ENCODE results near the gene CCP110.

CCP110 gene

GRCh38 chr16:19523559-19524355, at the start of gene CCP110:
CCP110 (plus strand) TSS chr16:19523942; CDS start chr16:19527882, 3,940 bp downstream.
- Histone ChIP-seq H3K27ac (ENCODE audit: low read length) (no peak within 1 kb of the TSS), H3K4me1 (ENCODE audit: control insufficient read depth, insufficient read depth, low read length) (peaks cover 35% of the 10 kb centered on the region), H3K9me3 (ENCODE audit: control insufficient read depth in 2 of 2, low read length in 2 of 2) (no peaks in the 10 kb centered on the region), H3K27me3 (ENCODE audit: control insufficient read depth in 1 of 2, insufficient read depth in 2 of 2, low read length in 2 of 2) (no peaks in the 10 kb centered on the region), H3K9ac (ENCODE audit: low read length in 2 of 2) (peak within 1 kb of the TSS; percentile 72 to 73), H3K4me3 (ENCODE audit: low read length in 2 of 2) (peak within 1 kb of the TSS; percentile 75 to 94), H3K36me3 (ENCODE audit: control insufficient read depth in 2 of 2, insufficient read depth in 2 of 2, low read length in 2 of 2) (peaks cover 0 to 8% of the 10 kb centered on the region in 2 donors)

GRCh38 chr16:19474617-19475016, 49.1 kb upstream of the CCP110 start:
- Histone ChIP-seq H3K9ac (ENCODE audit: low read length in 2 of 2) (no peak overlapping the region), H3K4me3 (ENCODE audit: low read length in 2 of 2) (no peak overlapping the region), H3K9me3 (ENCODE audit: control insufficient read depth in 2 of 2, low read length in 2 of 2) (no peaks in the 10 kb centered on the region), H3K27me3 (ENCODE audit: control insufficient read depth in 1 of 2, insufficient read depth in 2 of 2, low read length in 2 of 2) (no peaks in the 10 kb centered on the region), H3K27ac (ENCODE audit: low read length) (no peak overlapping the region), H3K36me3 (ENCODE audit: control insufficient read depth in 2 of 2, insufficient read depth in 2 of 2, low read length in 2 of 2) (no peaks in the 10 kb centered on the region), H3K4me1 (ENCODE audit: control insufficient read depth, insufficient read depth, low read length) (no peaks in the 10 kb centered on the region)

GRCh38 chr16:19478505-19478904, 45.2 kb upstream of the CCP110 start:
- Histone ChIP-seq H3K4me1 (ENCODE audit: control insufficient read depth, insufficient read depth, low read length) (no peaks in the 10 kb centered on the region), H3K27me3 (ENCODE audit: control insufficient read depth in 1 of 2, insufficient read depth in 2 of 2, low read length in 2 of 2) (no peaks in the 10 kb centered on the region), H3K9ac (ENCODE audit: low read length in 2 of 2) (no peak overlapping the region), H3K27ac (ENCODE audit: low read length) (no peak overlapping the region), H3K36me3 (ENCODE audit: control insufficient read depth in 2 of 2, insufficient read depth in 2 of 2, low read length in 2 of 2) (no peaks in the 10 kb centered on the region), H3K9me3 (ENCODE audit: control insufficient read depth in 2 of 2, low read length in 2 of 2) (no peaks in the 10 kb centered on the region), H3K4me3 (ENCODE audit: low read length in 2 of 2) (no peak overlapping the region)

GRCh38 chr16:19479302-19479721, 44.4 kb upstream of the CCP110 start:
- Histone ChIP-seq H3K4me1 (ENCODE audit: control insufficient read depth, insufficient read depth, low read length) (no peaks in the 10 kb centered on the region), H3K36me3 (ENCODE audit: control insufficient read depth in 2 of 2, insufficient read depth in 2 of 2, low read length in 2 of 2) (no peaks in the 10 kb centered on the region), H3K4me3 (ENCODE audit: low read length in 2 of 2) (no peak overlapping the region), H3K27ac (ENCODE audit: low read length) (no peak overlapping the region), H3K9me3 (ENCODE audit: control insufficient read depth in 2 of 2, low read length in 2 of 2) (no peaks in the 10 kb centered on the region), H3K27me3 (ENCODE audit: control insufficient read depth in 1 of 2, insufficient read depth in 2 of 2, low read length in 2 of 2) (no peaks in the 10 kb centered on the region), H3K9ac (ENCODE audit: low read length in 2 of 2) (no peak overlapping the region)

GRCh38 chr16:19481296-19481695, 42.4 kb upstream of the CCP110 start:
- no peaks in the 10 kb centered on the region for H3K36me3 ChIP-seq (ENCODE audit: control insufficient read depth in 2 of 2, insufficient read depth in 2 of 2, low read length in 2 of 2)
- no peaks in the 10 kb centered on the region for H3K4me1 ChIP-seq (ENCODE audit: control insufficient read depth, insufficient read depth, low read length)
- H3K27ac ChIP-seq (ENCODE audit: low read length): no peak overlapping the region

GRCh38 chr16:19481769-19482168, 42.0 kb upstream of the CCP110 start:
- Histone ChIP-seq H3K4me3 (ENCODE audit: low read length in 2 of 2) (no peak overlapping the region), H3K9ac (ENCODE audit: low read length in 2 of 2) (no peak overlapping the region), H3K4me1 (ENCODE audit: control insufficient read depth, insufficient read depth, low read length) (no peaks in the 10 kb centered on the region), H3K27ac (ENCODE audit: low read length) (no peak overlapping the region), H3K36me3 (ENCODE audit: control insufficient read depth in 2 of 2, insufficient read depth in 2 of 2, low read length in 2 of 2) (no peaks in the 10 kb centered on the region), H3K27me3 (ENCODE audit: control insufficient read depth in 1 of 2, insufficient read depth in 2 of 2, low read length in 2 of 2) (no peaks in the 10 kb centered on the region), H3K9me3 (ENCODE audit: control insufficient read depth in 2 of 2, low read length in 2 of 2) (no peaks in the 10 kb centered on the region)

More at GRCh38 chr16:19481296-19481695, 42.4 kb upstream of the CCP110 start:
- H3K9ac ChIP-seq (ENCODE audit: low read length in 2 of 2): no peak overlapping the region
- no peaks in the 10 kb centered on the region for H3K27me3 ChIP-seq (ENCODE audit: control insufficient read depth in 1 of 2, insufficient read depth in 2 of 2, low read length in 2 of 2)
- no peak overlapping the region for H3K4me3 ChIP-seq (ENCODE audit: low read length in 2 of 2)
- H3K9me3 ChIP-seq (ENCODE audit: control insufficient read depth in 2 of 2, low read length in 2 of 2): no peaks in the 10 kb centered on the region

GRCh38 chr16:19482291-19482690, 41.5 kb upstream of the CCP110 start:
- no peaks in the 10 kb centered on the region for H3K36me3 ChIP-seq (ENCODE audit: control insufficient read depth in 2 of 2, insufficient read depth in 2 of 2, low read length in 2 of 2)
- H3K9me3 ChIP-seq (ENCODE audit: control insufficient read depth in 2 of 2, low read length in 2 of 2): no peaks in the 10 kb centered on the region
- no peaks in the 10 kb centered on the region for H3K4me1 ChIP-seq (ENCODE audit: control insufficient read depth, insufficient read depth, low read length)
- H3K27me3 ChIP-seq (ENCODE audit: control insufficient read depth in 1 of 2, insufficient read depth in 2 of 2, low read length in 2 of 2): no peaks in the 10 kb centered on the region
- no peak overlapping the region for H3K9ac ChIP-seq (ENCODE audit: low read length in 2 of 2)
- no peak overlapping the region for H3K4me3 ChIP-seq (ENCODE audit: low read length in 2 of 2)
- H3K27ac ChIP-seq (ENCODE audit: low read length): no peak overlapping the region

- Histone ChIP-seq H3K4me3 (ENCODE audit: low read length in 2 of 2) (no peak overlapping the region), H3K4me1 (ENCODE audit: control insufficient read depth, insufficient read depth, low read length) (no peaks in the 10 kb centered on the region), H3K9ac (ENCODE audit: low read length in 2 of 2) (no peak overlapping the region), H3K9me3 (ENCODE audit: control insufficient read depth in 2 of 2, low read length in 2 of 2) (no peaks in the 10 kb centered on the region), H3K36me3 (ENCODE audit: control insufficient read depth in 2 of 2, insufficient read depth in 2 of 2, low read length in 2 of 2) (no peaks in the 10 kb centered on the region), H3K27ac (ENCODE audit: low read length) (no peak overlapping the region), H3K27me3 (ENCODE audit: control insufficient read depth in 1 of 2, insufficient read depth in 2 of 2, low read length in 2 of 2) (no peaks in the 10 kb centered on the region)
Measured at GRCh38 chr16:19484096-19484495, 39.6 kb upstream of the CCP110 start.

GRCh38 chr16:19485611-19486010, 38.1 kb upstream of the CCP110 start:
- no peak overlapping the region for H3K4me3 ChIP-seq (ENCODE audit: low read length in 2 of 2)
- no peak overlapping the region for H3K9ac ChIP-seq (ENCODE audit: low read length in 2 of 2)
- no peaks in the 10 kb centered on the region for H3K4me1 ChIP-seq (ENCODE audit: control insufficient read depth, insufficient read depth, low read length)
- no peaks in the 10 kb centered on the region for H3K36me3 ChIP-seq (ENCODE audit: control insufficient read depth in 2 of 2, insufficient read depth in 2 of 2, low read length in 2 of 2)
- H3K27me3 ChIP-seq (ENCODE audit: control insufficient read depth in 1 of 2, insufficient read depth in 2 of 2, low read length in 2 of 2): no peaks in the 10 kb centered on the region
- H3K27ac ChIP-seq (ENCODE audit: low read length): no peak overlapping the region
- H3K9me3 ChIP-seq (ENCODE audit: control insufficient read depth in 2 of 2, low read length in 2 of 2): no peaks in the 10 kb centered on the region

- H3K4me1 ChIP-seq (ENCODE audit: control insufficient read depth, insufficient read depth, low read length): no peaks in the 10 kb centered on the region
- H3K9ac ChIP-seq (ENCODE audit: low read length in 2 of 2): no peak overlapping the region
- H3K9me3 ChIP-seq (ENCODE audit: control insufficient read depth in 2 of 2, low read length in 2 of 2): no peaks in the 10 kb centered on the region
- H3K36me3 ChIP-seq (ENCODE audit: control insufficient read depth in 2 of 2, insufficient read depth in 2 of 2, low read length in 2 of 2): no peaks in the 10 kb centered on the region
- H3K27me3 ChIP-seq (ENCODE audit: control insufficient read depth in 1 of 2, insufficient read depth in 2 of 2, low read length in 2 of 2): no peaks in the 10 kb centered on the region
- H3K4me3 ChIP-seq (ENCODE audit: low read length in 2 of 2): no peak overlapping the region
- no peak overlapping the region for H3K27ac ChIP-seq (ENCODE audit: low read length)
Measured at GRCh38 chr16:19486051-19486450, 37.7 kb upstream of the CCP110 start.

GRCh38 chr16:19486750-19487325, 36.9 kb upstream of the CCP110 start:
- H3K4me1 ChIP-seq (ENCODE audit: control insufficient read depth, insufficient read depth, low read length): no peaks in the 10 kb centered on the region
- H3K36me3 ChIP-seq (ENCODE audit: control insufficient read depth in 2 of 2, insufficient read depth in 2 of 2, low read length in 2 of 2): no peaks in the 10 kb centered on the region
- no peak overlapping the region for H3K27ac ChIP-seq (ENCODE audit: low read length)
- no peak overlapping the region for H3K4me3 ChIP-seq (ENCODE audit: low read length in 2 of 2)
- no peak overlapping the region for H3K9ac ChIP-seq (ENCODE audit: low read length in 2 of 2)
- no peaks in the 10 kb centered on the region for H3K27me3 ChIP-seq (ENCODE audit: control insufficient read depth in 1 of 2, insufficient read depth in 2 of 2, low read length in 2 of 2)
- H3K9me3 ChIP-seq (ENCODE audit: control insufficient read depth in 2 of 2, low read length in 2 of 2): no peaks in the 10 kb centered on the region
